Activated T-helper 1 cell treated with anti-CD3 and anti-CD28 coated beads, Interleukin-12 subunit alpha, Interleukin-12 subunit beta, Interleukin-2, Interleukin-4 antibody, amounts not matched to agents 30 ng/mL and 10 ng/mL and 1 ng/mL, durations not matched to agents 14 hours and 24 hours and 36 hours (primary cell): ENCODE measurements around the gene SH3RF3. TPM values are rescaled to one million over a fixed set of nuclear protein-coding genes. Genes with fewer than 3 reads are reported as not detected.
"Not testable (repeated sequence)": the region's sequence is repeated elsewhere in the genome, so short reads cannot be mapped to it uniquely, and the experiment has no call there.

Experiments
- DNase-seq: peaks from one replicate; pipeline ENCODE4 v3.0.0; 2021; ENCODE audit warnings: low spot score
- H3K27ac Mint-ChIP-seq: one replicate; pipeline ENCODE4 v1.8.0; 2021; ENCODE audit warnings: mild to moderate bottlenecking, mixed read lengths
- H3K27me3 Mint-ChIP-seq: one replicate; pipeline ENCODE4 v1.8.0; 2022; ENCODE audit warnings: mild to moderate bottlenecking, moderate library complexity, mixed read lengths; ENCODE audit not compliant: insufficient read depth
- H3K36me3 Mint-ChIP-seq: one replicate; pipeline ENCODE4 v1.8.0; 2021; ENCODE audit warnings: low read depth, mixed read lengths
- H3K4me1 Mint-ChIP-seq: one replicate; pipeline ENCODE4 v1.8.0; 2021; ENCODE audit warnings: low read depth, mixed read lengths
- H3K4me3 Mint-ChIP-seq: one replicate; pipeline ENCODE4 v1.8.0; 2021; ENCODE audit warnings: mild to moderate bottlenecking, moderate library complexity, mixed read lengths
- H3K9me3 Mint-ChIP-seq: one replicate; pipeline ENCODE4 v1.8.0; 2021; ENCODE audit warnings: mixed read lengths
- intact Hi-C: fragments of 100-400 bp; cut with micrococcal nuclease; formaldehyde crosslinking; loops from one replicate; pipeline ENCODE4 v1.15.1; 2024
- total RNA-seq: library from RNA; stranded (reverse); gene quantifications from 2 replicates; pipeline ENCODE4 v1.2.3, GENCODE V29; 2022

The SH3RF3 gene
- total RNA-seq, 1 donor from 2014 or later = 0.39 TPM

GRCh38 chr2:109218087-109218791 lies 89.2 kb downstream of the SH3RF3 start:
- intact Hi-C loops = loop anchor here (5.0 to 10.0 kb wide), 4 partner anchors 114 to 623 kb away; partner anchors contain the start of gene CCDC138
- peak overlapping the region; percentile 61 for H3K27ac Mint-ChIP-seq
- H3K36me3 Mint-ChIP-seq = peaks cover 2% of the 10 kb centered on the region
- H3K4me1 Mint-ChIP-seq = peaks cover 59% of the 10 kb centered on the region
- peak overlapping the region; percentile 35 for H3K4me3 Mint-ChIP-seq
- H3K27me3 Mint-ChIP-seq = peaks cover 44% of the 10 kb centered on the region
- peaks cover 7% of the 10 kb centered on the region for H3K9me3 Mint-ChIP-seq
- DNase-seq = no peak

- Mint-ChIP-seq H3K27me3 (peaks cover 43% of the 10 kb centered on the region), H3K27ac (no peak overlapping the region), H3K9me3 (peaks cover 7% of the 10 kb centered on the region), H3K4me1 (peaks cover 54% of the 10 kb centered on the region), H3K36me3 (peaks cover 2% of the 10 kb centered on the region), H3K4me3 (no peak overlapping the region)
- DNase-seq = no peak
- intact Hi-C loops = loop anchor here (5.0 to 10.0 kb wide), 4 partner anchors 114 to 624 kb away; partner anchors contain the start of gene CCDC138
Observed at GRCh38 chr2:109218792-109219126, 89.8 kb downstream of the SH3RF3 start.

- intact Hi-C loops = no loop called here
- peaks cover 33% of the 10 kb centered on the region for H3K27me3 Mint-ChIP-seq
- peaks cover 2% of the 10 kb centered on the region for H3K36me3 Mint-ChIP-seq
- peaks cover 33% of the 10 kb centered on the region for H3K4me1 Mint-ChIP-seq
- H3K9me3 Mint-ChIP-seq = peaks cover 7% of the 10 kb centered on the region
- H3K27ac Mint-ChIP-seq = no peak overlapping the region
- no peak for DNase-seq
- H3K4me3 Mint-ChIP-seq = no peak overlapping the region
Observed at GRCh38 chr2:109220860-109221259, 91.9 kb downstream of the SH3RF3 start.

- Mint-ChIP-seq H3K27me3 (peaks cover 29% of the 10 kb centered on the region), H3K4me1 (peaks cover 29% of the 10 kb centered on the region)
- intact Hi-C loops, H3K36me3 Mint-ChIP-seq, H3K9me3 Mint-ChIP-seq, H3K4me3 Mint-ChIP-seq, DNase-seq, H3K27ac Mint-ChIP-seq: not testable (repeated sequence)
Observed at GRCh38 chr2:109221316-109221715, 92.3 kb downstream of the SH3RF3 start.

GRCh38 chr2:109222422-109222821 lies 93.4 kb downstream of the SH3RF3 start:
- no peak overlapping the region for H3K27ac Mint-ChIP-seq
- H3K9me3 Mint-ChIP-seq = no peaks in the 10 kb centered on the region
- intact Hi-C loops = no loop called here
- peaks cover 18% of the 10 kb centered on the region for H3K4me1 Mint-ChIP-seq
- DNase-seq = no peak
- peaks cover 26% of the 10 kb centered on the region for H3K27me3 Mint-ChIP-seq
- H3K4me3 Mint-ChIP-seq = no peak overlapping the region
- H3K36me3 Mint-ChIP-seq = peaks cover 2% of the 10 kb centered on the region

- no peak for DNase-seq
- Mint-ChIP-seq H3K27ac (no peak overlapping the region), H3K4me3 (no peak overlapping the region), H3K27me3 (peaks cover 28% of the 10 kb centered on the region), H3K9me3 (no peaks in the 10 kb centered on the region), H3K36me3 (peaks cover 2% of the 10 kb centered on the region), H3K4me1 (peaks cover 12% of the 10 kb centered on the region)
- intact Hi-C loops = no loop called here
Observed at GRCh38 chr2:109222825-109223471, 93.9 kb downstream of the SH3RF3 start.

- Mint-ChIP-seq H3K27me3 (peaks cover 33% of the 10 kb centered on the region), H3K36me3 (peaks cover 2% of the 10 kb centered on the region), H3K4me1 (peaks cover 7% of the 10 kb centered on the region), H3K9me3 (no peaks in the 10 kb centered on the region), H3K27ac (no peak overlapping the region), H3K4me3 (no peak overlapping the region)
- intact Hi-C loops = no loop called here
- DNase-seq = no peak
Observed at GRCh38 chr2:109223490-109223889, 94.5 kb downstream of the SH3RF3 start.

GRCh38 chr2:109224341-109224740 lies 95.3 kb downstream of the SH3RF3 start:
- H3K27ac Mint-ChIP-seq, H3K9me3 Mint-ChIP-seq, intact Hi-C loops, H3K4me1 Mint-ChIP-seq, H3K4me3 Mint-ChIP-seq, DNase-seq, H3K36me3 Mint-ChIP-seq: not testable (repeated sequence)
- peaks cover 30% of the 10 kb centered on the region for H3K27me3 Mint-ChIP-seq

- no peaks in the 10 kb centered on the region for H3K9me3 Mint-ChIP-seq
- no peak overlapping the region for H3K4me3 Mint-ChIP-seq
- H3K27me3 Mint-ChIP-seq = peaks cover 22% of the 10 kb centered on the region
- intact Hi-C loops = no loop called here
- no peak for DNase-seq
- H3K4me1 Mint-ChIP-seq = peaks cover 4% of the 10 kb centered on the region
- no peak overlapping the region for H3K27ac Mint-ChIP-seq
- H3K36me3 Mint-ChIP-seq = no peaks in the 10 kb centered on the region
Observed at GRCh38 chr2:109225170-109225782, 96.3 kb downstream of the SH3RF3 start.

- Mint-ChIP-seq H3K9me3 (no peaks in the 10 kb centered on the region), H3K4me1 (peaks cover 11% of the 10 kb centered on the region), H3K27ac (no peak overlapping the region), H3K36me3 (no peaks in the 10 kb centered on the region), H3K4me3 (no peak overlapping the region), H3K27me3 (peaks cover 28% of the 10 kb centered on the region)
- intact Hi-C loops = no loop called here
- no peak for DNase-seq
Observed at GRCh38 chr2:109226128-109226527, 97.1 kb downstream of the SH3RF3 start.

GRCh38 chr2:109226622-109227021 lies 97.6 kb downstream of the SH3RF3 start:
- Mint-ChIP-seq H3K4me1 (peaks cover 15% of the 10 kb centered on the region), H3K36me3 (no peaks in the 10 kb centered on the region), H3K4me3 (no peak overlapping the region), H3K27ac (no peak overlapping the region), H3K27me3 (peaks cover 32% of the 10 kb centered on the region), H3K9me3 (no peaks in the 10 kb centered on the region)
- no peak for DNase-seq
- intact Hi-C loops = no loop called here

GRCh38 chr2:109229094-109229675 lies 100.2 kb downstream of the SH3RF3 start:
- intact Hi-C loops = no loop called here
- Mint-ChIP-seq H3K9me3 (no peaks in the 10 kb centered on the region), H3K4me1 (peaks cover 15% of the 10 kb centered on the region), H3K27me3 (peaks cover 38% of the 10 kb centered on the region), H3K4me3 (no peak overlapping the region), H3K27ac (no peak overlapping the region), H3K36me3 (no peaks in the 10 kb centered on the region)
- DNase-seq = no peak

GRCh38 chr2:109230941-109231420 lies 102.0 kb downstream of the SH3RF3 start:
- no peaks in the 10 kb centered on the region for H3K36me3 Mint-ChIP-seq
- DNase-seq = no peak
- intact Hi-C loops = no loop called here
- H3K4me3 Mint-ChIP-seq = no peak overlapping the region
- peaks cover 15% of the 10 kb centered on the region for H3K4me1 Mint-ChIP-seq
- H3K27me3 Mint-ChIP-seq = peaks cover 37% of the 10 kb centered on the region
- H3K27ac Mint-ChIP-seq = no peak overlapping the region
- H3K9me3 Mint-ChIP-seq = peaks cover 4% of the 10 kb centered on the region
